ENCODE data around the gene TNN.
A peak's percentile ranks its signal among the peaks of the same experiment; 100 is the strongest.

The TNN gene

GRCh38 chr1:175179837-175180590 is 112.4 kb downstream of the TNN start:
- no peak for DNase-seq

DNA sequence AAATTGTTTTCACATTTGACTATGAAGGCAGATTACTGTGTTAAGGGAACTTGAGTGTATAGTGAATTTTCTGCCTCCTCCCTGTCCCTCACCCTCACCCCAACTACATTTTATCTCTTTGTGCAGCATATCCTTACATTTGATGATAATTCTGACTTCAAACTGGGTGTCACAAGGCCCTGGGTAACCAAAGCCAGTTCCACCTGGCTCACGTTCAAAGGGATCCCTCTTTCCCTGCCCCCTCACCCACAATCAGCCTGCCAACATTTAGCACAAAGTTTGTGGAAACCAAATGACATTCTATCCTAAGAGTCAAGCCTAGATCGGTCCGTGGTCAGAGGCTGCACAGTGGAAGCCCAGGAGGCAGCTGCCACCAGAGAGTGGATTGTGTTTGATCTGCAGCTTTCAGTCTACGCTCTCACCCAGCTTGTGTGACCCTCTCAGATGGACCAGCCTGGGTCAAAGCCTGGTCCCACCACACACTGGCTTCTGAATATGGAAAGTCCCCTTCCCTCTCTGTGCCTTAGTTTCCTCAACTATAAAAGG is 114.6 kb downstream of the TNN start:
- DNase-seq = no peak

DNA sequence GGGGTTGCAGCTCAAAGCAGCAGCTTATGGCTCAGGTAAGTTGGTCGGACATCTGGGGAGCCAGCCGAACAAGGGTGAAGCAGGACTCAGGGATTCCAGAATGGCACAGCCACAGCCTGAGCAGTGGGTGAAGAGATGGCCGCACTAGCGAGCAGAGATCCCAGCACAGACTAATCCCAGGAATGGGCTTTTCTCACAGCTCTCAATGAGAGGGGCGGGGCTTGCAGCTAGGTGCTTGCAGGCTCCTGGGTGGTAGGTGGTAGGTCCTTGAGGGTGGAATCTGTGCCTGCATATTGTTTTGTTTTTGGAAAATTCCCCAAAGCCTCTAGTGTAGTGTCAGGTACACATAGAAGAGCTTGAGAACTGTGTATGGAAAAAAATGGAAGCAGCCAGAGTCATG is 116.0 kb downstream of the TNN start:
- no peak for DNase-seq

DNA sequence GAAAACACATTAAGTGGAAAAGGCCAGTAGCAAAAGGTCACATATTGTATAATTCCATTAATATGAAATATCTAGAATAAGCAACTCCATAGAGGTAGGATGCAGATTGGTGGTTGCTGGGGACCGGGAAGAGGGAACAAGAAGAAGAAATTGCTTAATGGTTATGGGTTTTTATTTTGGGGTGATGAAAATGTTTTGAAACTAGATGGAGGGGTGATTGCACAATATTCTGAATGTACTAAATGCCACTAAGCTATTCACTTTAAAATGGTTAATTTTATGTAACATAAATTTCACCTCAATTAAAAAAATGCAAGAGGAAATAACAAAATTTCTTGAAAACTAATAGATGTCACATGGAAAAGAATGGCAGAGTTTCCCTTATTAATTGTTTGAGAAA is 118.3 kb downstream of the TNN start:
- no peak for DNase-seq

- no peak for DNase-seq
Measured at GRCh38 chr1:175186433-175187160, 119.0 kb downstream of the TNN start.

DNA sequence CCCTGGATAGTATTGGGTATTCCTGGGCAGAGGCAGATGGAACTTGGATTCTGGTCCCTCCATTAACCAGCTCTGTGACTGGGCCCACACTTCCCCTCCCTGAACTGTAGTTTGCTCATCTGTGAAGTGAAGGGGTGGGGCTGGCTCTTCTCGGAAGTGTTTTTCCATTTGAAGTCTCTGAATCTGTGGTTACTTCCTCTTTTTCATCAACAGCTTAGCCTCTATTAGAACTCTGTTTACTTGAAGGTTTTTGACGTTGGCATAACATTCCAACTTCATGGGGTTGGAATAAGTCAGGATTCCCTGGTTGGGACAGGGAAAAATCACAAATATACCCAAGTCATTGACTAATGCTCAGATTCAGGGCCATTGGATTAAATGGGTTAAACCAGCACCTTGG is 121.3 kb downstream of the TNN start:
- DNase-seq = peak; percentile 40

- peak; percentile 12 for DNase-seq
Measured at GRCh38 chr1:175191659-175192058, 124.0 kb downstream of the TNN start.

GRCh38 chr1:175192111-175192629 is 124.5 kb downstream of the TNN start:
- peak; percentile 21 for DNase-seq

- DNase-seq = peak; percentile 56
Measured at GRCh38 chr1:175192630-175193526, 125.2 kb downstream of the TNN start, which contains the start of gene KIAA0040. Gene KIAA0040, minus strand, starts transcription at chr1:175192776. Its CDS starts 31,763 bp downstream, at chr1:175161013.

GRCh38 chr1:175193527-175193910 is 125.9 kb downstream of the TNN start:
- no peak for DNase-seq

DNA sequence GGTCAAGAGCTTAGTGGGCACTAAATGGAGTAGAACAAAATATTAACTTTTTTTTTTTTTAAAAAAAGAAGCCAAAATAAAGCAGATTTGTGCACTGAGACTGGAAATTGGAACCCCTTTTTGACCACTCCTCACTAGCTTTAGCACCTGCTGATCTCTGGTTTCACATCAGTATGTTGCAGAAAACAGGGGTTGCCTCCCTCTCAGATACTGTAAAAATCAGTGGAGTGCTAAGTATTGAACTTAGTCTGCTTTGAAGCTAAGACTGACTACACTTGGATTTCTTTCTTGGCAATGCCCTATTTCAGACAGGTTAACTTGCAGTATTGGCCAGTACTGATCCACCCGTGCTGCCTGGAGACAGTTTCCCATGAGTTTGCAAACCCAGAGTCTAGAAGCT is 127.6 kb downstream of the TNN start:
- DNase-seq = no peak

- DNase-seq = no peak
Measured at GRCh38 chr1:175195798-175196197, 128.2 kb downstream of the TNN start.

- no peak for DNase-seq
Measured at GRCh38 chr1:175197531-175197930, 129.9 kb downstream of the TNN start.
